HG02798 (cell line): ENCODE measurements around the gene PRSS50.

Experiments
- ATAC-seq: cut with Tn5 transposase; IDR thresholded peaks from one replicate; pipeline ENCODE4 v1.9.1; 2021; ENCODE audit warnings: mild to moderate bottlenecking; ENCODE audit not compliant: unreplicated experiment, poor library complexity

Gene PRSS50

GRCh38 chr3:46694520-46694919 is 23.1 kb downstream of the PRSS50 start:
- ATAC-seq: no peak

DNA sequence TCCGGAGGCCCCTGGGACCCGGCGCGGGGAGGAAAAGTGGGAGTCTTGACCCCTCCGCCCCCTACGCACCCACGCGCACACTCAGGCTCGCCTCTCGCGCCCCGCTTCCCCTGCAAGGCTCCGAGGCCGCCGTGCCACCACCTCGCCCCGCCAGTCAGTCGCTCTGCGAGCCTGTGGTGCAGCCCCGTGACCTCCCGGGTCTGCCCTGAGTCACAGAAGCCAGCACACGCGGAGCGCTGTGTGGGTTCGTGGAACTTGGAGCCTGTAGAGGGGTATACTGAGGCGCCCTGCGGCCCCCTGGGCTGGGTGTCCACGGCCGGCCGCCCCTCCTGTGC is 23.8 kb downstream of the PRSS50 start:
- ATAC-seq: no peak

GRCh38 chr3:46693038-46693891 is 24.4 kb downstream of the PRSS50 start, which contains the start of gene ALS2CL:
TSS of gene ALS2CL (minus strand) at chr3:46693679. CDS start at chr3:46689440, 4,239 bp downstream.
- no peak for ATAC-seq

GRCh38 chr3:46692566-46692990 is 25.1 kb downstream of the PRSS50 start:
- ATAC-seq: no peak

DNA sequence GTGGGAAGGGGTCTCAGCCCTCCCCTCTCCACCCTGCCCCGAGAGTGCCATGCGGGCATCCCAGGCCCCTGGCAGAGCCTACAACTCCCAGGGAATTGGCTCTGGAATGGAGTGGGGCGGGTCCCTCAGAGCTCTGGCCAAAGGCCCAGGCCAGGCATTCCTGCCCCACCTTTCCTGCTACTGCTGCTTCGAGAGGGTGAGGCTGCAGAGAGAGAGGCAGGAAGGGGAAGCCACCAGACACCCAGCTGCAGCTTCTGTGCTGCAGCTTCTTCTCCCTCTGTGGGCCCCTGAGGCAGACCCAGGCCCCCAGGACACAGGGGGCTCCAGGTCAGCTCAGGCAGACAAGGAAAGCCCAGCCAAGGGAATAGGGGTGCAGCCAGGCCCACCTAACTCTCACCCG is 26.9 kb downstream of the PRSS50 start:
- ATAC-seq: no peak

GRCh38 chr3:46685446-46685845 is 32.2 kb downstream of the PRSS50 start:
- no peak for ATAC-seq

DNA sequence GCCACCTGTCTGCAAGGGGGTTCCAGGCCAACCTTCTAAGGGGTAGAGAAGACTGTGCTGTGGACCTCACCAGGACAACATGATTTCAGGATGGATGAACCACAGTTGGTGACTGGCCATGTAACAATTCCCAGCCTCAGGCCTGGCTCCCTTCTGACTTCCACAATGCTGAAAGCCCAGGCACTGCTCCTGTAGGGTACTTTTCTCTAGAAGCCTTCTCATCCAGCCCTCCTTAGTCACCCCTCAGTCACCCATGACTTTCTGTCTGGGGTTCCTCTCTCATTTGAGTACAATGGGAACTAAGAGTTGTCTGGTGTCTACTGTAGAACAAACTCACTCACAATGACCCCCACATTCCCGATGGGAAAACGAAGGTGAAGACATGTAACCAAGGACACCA is 32.8 kb downstream of the PRSS50 start:
- ATAC-seq: no peak

DNA sequence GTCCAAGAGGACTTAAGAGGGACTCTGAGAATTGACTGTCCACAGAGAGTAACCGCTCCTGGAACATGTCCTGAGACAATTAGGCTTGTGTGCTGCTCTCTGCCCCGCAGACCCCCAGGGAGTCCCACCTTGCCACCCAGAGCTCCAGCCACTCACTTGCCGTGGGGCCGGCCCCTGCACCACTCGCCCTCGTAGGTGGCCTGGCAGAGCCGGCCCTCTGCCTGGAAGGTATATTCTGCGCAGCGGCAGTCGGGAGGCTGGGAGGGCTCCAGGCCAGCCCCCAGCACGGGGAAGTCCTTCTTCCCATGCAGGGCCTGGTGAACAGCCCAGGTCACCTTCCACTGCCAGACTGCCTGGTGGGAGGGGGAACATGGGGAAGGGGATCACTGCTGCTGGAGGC is 34.7 kb downstream of the PRSS50 start:
- no peak for ATAC-seq

DNA sequence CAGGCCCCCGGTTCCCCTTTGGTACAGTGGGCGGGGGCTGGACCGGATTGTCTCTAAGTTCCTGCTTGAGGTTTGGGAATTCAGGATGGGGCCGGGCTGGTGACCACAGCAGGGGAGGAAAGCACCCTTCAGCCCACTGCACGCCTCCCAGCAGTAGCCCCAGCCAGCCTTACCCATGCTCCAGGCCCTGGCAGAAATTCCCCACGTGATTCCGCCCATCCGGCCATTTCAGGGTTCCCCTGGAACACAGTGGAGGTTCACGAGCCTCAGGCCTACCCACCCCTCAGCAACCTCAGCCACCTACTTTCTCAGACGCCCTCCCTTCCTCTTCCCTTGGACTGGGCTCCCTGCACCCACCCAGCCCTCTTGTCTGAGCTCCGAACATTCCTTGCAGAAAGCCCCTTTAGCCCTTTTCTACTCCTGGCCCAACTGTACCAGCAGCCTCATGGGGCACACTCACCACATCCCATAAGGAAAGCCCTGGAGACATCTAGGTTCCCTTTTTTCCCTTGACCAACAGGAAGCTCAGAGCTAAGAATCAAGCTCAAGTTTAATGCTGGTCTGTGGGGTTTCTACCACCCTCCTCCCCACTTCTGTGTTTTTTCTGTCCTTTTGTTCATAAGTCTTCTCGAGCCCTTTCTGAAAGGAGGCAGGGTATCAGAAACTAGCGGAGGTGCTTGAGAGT is 35.7 kb downstream of the PRSS50 start:
- ATAC-seq: no peak

DNA sequence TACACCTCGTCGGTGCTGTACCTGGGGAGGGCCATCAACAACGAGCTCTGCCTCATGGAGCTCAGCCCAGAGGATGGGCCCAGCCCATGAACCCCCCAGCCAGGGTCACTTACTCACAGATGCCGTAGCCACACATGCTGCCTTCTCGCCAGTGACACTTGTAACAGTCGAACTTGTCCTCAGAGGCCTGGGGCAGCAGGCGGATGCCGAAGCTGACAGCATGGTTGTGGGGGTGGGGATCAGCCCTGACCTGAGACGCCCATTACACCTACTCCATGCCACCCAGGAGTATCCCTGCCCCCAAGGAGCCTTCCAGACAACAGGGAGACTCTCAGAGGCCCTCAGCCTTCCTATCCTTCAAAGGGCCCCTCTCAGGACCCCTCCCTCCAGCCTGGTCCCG is 36.3 kb downstream of the PRSS50 start:
- no peak for ATAC-seq

- ATAC-seq: no peak
Measured at GRCh38 chr3:46680298-46680826, 37.3 kb downstream of the PRSS50 start.

DNA sequence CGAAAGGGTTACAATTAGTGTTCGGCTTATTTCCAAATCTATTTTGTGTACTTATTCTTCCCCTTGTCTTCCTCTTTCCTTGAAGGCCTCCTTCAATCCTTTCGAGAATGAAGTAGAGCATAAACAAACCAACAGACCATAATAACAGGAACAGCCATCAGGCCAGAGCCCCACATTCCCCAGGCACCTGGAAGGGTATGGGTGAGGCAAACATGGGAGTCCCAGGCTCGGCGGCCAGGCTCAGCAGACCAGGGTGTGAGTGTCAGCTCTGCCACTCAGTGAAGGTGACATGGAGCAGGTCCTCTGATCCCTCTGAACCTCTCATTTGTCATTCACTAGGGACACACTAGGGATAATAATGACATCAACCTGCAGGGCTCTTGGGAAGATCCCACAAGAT is 38.0 kb downstream of the PRSS50 start:
- no peak for ATAC-seq

DNA sequence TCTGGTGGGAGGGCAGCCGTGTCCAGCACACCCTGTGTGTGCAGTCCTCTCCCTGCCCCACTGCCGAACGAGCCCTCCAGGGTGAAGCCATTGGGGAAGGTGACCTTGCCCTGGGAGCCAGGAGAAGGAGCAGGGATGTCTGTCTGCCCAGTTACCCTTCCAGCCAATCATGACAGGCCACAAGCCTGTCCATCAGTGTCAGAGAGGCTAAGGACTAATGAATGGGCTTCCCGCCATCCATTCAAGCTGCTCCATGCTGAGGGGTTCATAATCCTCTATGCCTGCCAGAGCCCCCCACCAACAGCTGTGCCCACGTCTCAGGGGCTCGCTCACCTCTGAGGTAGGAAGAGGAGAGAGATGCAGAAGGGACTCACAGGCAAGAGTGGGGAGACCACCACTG is 39.4 kb downstream of the PRSS50 start:
- no peak for ATAC-seq

DNA sequence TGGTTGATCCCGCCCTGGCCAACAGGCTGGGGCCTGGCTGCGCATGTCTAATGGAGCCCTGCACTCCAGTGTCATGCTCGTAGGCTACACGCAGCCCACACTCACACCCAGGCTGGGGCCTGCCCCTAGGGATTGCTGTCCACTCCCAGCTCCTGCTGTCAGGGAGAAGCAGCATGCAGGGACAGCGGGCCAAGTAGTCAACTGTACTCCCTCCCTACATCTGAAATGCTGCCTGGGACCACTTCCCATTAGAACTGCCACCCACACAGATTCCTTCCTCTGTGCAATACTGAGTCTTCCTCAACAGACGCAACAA is 40.3 kb downstream of the PRSS50 start:
- ATAC-seq: no peak

- ATAC-seq: no peak
Measured at GRCh38 chr3:46676601-46677410, 40.9 kb downstream of the PRSS50 start.

DNA sequence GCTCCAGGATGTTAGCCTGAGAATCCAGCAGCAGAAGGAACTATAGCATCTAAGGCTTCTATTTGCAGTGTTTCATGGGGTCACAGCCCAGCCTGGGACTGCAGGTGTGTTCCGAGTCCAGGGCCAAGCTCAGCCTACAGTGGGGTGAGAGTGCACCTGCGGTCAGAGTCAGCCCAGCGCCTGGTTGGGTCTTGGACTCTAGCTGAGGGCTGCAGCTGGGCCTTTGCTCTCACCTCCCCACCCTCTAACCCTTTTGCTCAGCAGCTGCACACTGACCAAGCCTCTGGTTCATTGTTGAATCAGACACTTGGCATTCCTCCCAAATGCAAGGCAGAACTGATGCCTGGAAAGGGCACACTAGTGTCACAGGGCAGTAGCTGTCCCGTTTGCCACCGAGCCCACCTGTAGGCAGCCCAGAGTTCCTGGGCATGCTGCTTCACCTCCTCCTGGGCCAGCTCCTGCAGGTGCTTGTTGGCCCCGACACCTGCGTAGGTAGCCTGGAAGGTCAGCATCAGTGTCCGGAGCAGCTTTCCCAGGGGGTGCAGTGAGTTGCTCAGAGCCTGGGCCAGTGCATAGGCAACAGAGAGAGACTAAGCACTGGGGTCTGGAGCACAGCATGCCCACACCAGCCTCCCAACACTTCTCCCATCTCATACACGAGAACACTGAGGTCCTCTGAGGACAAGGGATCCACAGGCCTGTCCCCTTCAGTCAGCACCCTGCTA is 41.7 kb downstream of the PRSS50 start:
- no peak for ATAC-seq

DNA sequence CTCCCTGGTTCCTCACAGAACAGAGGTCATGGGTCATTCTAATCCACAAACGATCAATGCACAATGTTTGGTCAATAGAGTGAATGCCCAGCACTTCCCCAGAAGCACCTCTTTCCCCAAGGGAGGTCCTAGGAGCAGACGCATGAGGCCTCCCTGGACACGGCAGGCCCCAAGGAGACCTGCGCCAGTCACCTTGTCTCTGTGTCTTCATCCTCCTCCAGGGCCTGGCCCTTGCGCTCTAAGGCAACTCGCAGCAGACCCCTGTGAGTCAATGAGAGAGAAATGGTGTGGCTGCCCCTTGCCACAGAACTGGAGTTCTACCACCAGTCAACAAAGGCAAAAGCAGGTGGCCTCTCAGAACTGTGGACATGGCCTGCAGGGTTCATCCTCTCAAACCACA is 42.2 kb downstream of the PRSS50 start:
- ATAC-seq: no peak

- ATAC-seq: no peak
Measured at GRCh38 chr3:46674031-46674845, 43.4 kb downstream of the PRSS50 start.
